Transverse colon (tissue), 4 donors: ENCODE results near the gene NFATC2IP.

ENCODE experiments used
- POLR2AphosphoS5 ChIP-seq, 3 donors: sonication (generic); formaldehyde crosslinking; IDR thresholded peaks; one replicate each; pipeline ENCODE4 v1.6.1; 2016; ENCODE audit warnings: antibody characterized with exemption in 3 of 3
- TF ChIP-seq, protein P1 (sequence below), 5 experiments: fragments of 200-600 bp in 3 of 5; fragments of 450-650 bp in 2 of 5; sonication (generic) in 3 of 5; IDR thresholded peaks; 1 replicate in 2 of 5; 2 replicates in 3 of 5; pipeline ENCODE4 v1.5.1; 2016 to 2017; ENCODE audit warnings: antibody characterized with exemption in 5 of 5, inconsistent platforms in 3 of 5, mild to moderate bottlenecking in 2 of 5, moderate library complexity in 1 of 5

DNA sequence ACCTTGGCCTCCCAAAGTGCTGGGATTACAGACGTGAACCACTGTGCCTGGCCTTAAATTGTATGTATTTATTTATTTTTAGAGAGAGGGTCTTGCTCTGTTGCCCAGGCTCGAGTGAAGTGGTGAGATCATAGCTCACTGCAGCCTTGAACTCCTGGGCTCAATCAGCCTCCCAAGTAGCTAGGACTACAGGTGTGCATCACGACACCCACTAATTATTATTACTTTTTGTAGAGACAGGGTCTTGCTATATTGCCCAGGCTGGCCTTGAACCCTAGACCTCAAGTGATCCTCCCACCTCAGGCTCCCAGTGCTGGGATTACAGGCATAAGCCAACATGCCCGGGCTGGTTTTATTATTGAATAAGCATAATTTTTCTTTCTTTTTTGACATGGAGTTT is 4.1 kb upstream of the NFATC2IP start:
- no peak for TF ChIP-seq POLR2AphosphoS5 (IDR thresholded peaks at IDR 0.05)
- TF ChIP-seq, protein P1, sequence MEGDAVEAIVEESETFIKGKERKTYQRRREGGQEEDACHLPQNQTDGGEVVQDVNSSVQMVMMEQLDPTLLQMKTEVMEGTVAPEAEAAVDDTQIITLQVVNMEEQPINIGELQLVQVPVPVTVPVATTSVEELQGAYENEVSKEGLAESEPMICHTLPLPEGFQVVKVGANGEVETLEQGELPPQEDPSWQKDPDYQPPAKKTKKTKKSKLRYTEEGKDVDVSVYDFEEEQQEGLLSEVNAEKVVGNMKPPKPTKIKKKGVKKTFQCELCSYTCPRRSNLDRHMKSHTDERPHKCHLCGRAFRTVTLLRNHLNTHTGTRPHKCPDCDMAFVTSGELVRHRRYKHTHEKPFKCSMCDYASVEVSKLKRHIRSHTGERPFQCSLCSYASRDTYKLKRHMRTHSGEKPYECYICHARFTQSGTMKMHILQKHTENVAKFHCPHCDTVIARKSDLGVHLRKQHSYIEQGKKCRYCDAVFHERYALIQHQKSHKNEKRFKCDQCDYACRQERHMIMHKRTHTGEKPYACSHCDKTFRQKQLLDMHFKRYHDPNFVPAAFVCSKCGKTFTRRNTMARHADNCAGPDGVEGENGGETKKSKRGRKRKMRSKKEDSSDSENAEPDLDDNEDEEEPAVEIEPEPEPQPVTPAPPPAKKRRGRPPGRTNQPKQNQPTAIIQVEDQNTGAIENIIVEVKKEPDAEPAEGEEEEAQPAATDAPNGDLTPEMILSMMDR (IDR thresholded peaks at IDR 0.05), result no peak
